Cortex of kidney (tissue), 1 donor: Measurements from ENCODE around the gene FPGS.
"Not testable (repeated sequence)": the region's sequence is repeated elsewhere in the genome, so short reads cannot be mapped to it uniquely, and the experiment has no call there.

Experiments used
- DNase-seq: peaks from one replicate; lab custom pipeline; 2025; lab: John Stamatoyannopoulos, UW

FPGS gene

GRCh38 chr9:127802576-127803443, at the start of gene FPGS:
TSS of gene FPGS (plus strand) at chr9:127802882. CDS start at chr9:127802925, 43 bp downstream.
- no peak for DNase-seq

GRCh38 chr9:127753148-127753547, 49.5 kb upstream of the FPGS start:
- no peak for DNase-seq

GRCh38 chr9:127753622-127754021, 49.1 kb upstream of the FPGS start:
- no peak for DNase-seq

GRCh38 chr9:127754099-127755060, 48.3 kb upstream of the FPGS start:
- no peak for DNase-seq

- DNase-seq, result no peak
These were observed 47.3 kb upstream of the FPGS start for GRCh38 chr9:127755061-127756060.

- DNase-seq, result no peak
These were observed 46.4 kb upstream of the FPGS start for GRCh38 chr9:127756233-127756632.

- DNase-seq, result not testable (repeated sequence)
These were observed 45.9 kb upstream of the FPGS start for GRCh38 chr9:127756776-127757175.

GRCh38 chr9:127758843-127759242, 43.8 kb upstream of the FPGS start:
- DNase-seq, result no peak

- no peak for DNase-seq
These were observed 41.6 kb upstream of the FPGS start for GRCh38 chr9:127761061-127761460.

GRCh38 chr9:127761491-127761956, 41.2 kb upstream of the FPGS start:
- DNase-seq, result no peak

GRCh38 chr9:127762111-127762676, 40.5 kb upstream of the FPGS start:
- DNase-seq, result no peak

- no peak for DNase-seq
These were observed 38.7 kb upstream of the FPGS start for GRCh38 chr9:127763918-127764384.

GRCh38 chr9:127765418-127765817, 37.3 kb upstream of the FPGS start:
- DNase-seq, result no peak

GRCh38 chr9:127767410-127767809, 35.3 kb upstream of the FPGS start:
- DNase-seq, result no peak

- DNase-seq, result no peak
These were observed 34.8 kb upstream of the FPGS start for GRCh38 chr9:127767909-127768331.

- no peak for DNase-seq
These were observed 34.0 kb upstream of the FPGS start for GRCh38 chr9:127768698-127769097.

- DNase-seq, result no peak
These were observed 33.6 kb upstream of the FPGS start for GRCh38 chr9:127769101-127769500.

- no peak for DNase-seq
These were observed 32.6 kb upstream of the FPGS start for GRCh38 chr9:127769929-127770582.

- DNase-seq, result no peak
These were observed 32.1 kb upstream of the FPGS start for GRCh38 chr9:127770583-127770904.

GRCh38 chr9:127770905-127771569, 31.6 kb upstream of the FPGS start:
- DNase-seq, result peak; percentile 73
